ENCODE data around the gene GFRA3.

GFRA3 gene

GRCh38 chr5:138224712-138225111, 49.7 kb downstream of the GFRA3 start:
- TF ChIP-seq GABPA (IDR thresholded peaks at IDR 0.05; ENCODE audit: low read depth) (no peak), CTCF (IDR thresholded peaks at IDR 0.05; ENCODE audit: insufficient read depth, low read length) (no peak), POLR2AphosphoS5 (IDR thresholded peaks at IDR 0.05; ENCODE audit: low read depth) (no peak), REST (IDR thresholded peaks at IDR 0.05; ENCODE audit: insufficient replicate concordance, low read depth) (no peak), SPI1 (IDR thresholded peaks at IDR 0.05; ENCODE audit: borderline replicate concordance, low read depth) (no peak)
- Histone ChIP-seq H3K4me3 (replicated peaks; ENCODE audit: insufficient read depth, low read length) (no peak overlapping the region), H3K27ac (replicated peaks) (no peak overlapping the region), H3K27me3 (ENCODE audit: insufficient read depth, poor library complexity, severe bottlenecking) (no peaks in the 10 kb centered on the region)
- no peak for DNase-seq (ENCODE audit: low read depth in 1 of 2, low spot score in 1 of 2)

- Histone ChIP-seq H3K27ac (replicated peaks) (no peak overlapping the region), H3K4me3 (replicated peaks; ENCODE audit: insufficient read depth, low read length) (no peak overlapping the region)
- TF ChIP-seq REST (IDR thresholded peaks at IDR 0.05; ENCODE audit: insufficient replicate concordance, low read depth): no peak
- TF ChIP-seq POLR2AphosphoS5 (IDR thresholded peaks at IDR 0.05; ENCODE audit: low read depth): no peak
- no peak for TF ChIP-seq SPI1 (IDR thresholded peaks at IDR 0.05; ENCODE audit: borderline replicate concordance, low read depth)
Observed at GRCh38 chr5:138223532-138223931, 50.9 kb downstream of the GFRA3 start.

GRCh38 chr5:138216799-138217198, 57.6 kb downstream of the GFRA3 start:
- H3K4me3 ChIP-seq (replicated peaks; ENCODE audit: insufficient read depth, low read length): no peak overlapping the region
- no peak for TF ChIP-seq POLR2AphosphoS5 (IDR thresholded peaks at IDR 0.05; ENCODE audit: low read depth)
- no peak for TF ChIP-seq SPI1 (IDR thresholded peaks at IDR 0.05; ENCODE audit: borderline replicate concordance, low read depth)
- TF ChIP-seq CTCF (IDR thresholded peaks at IDR 0.05; ENCODE audit: insufficient read depth, low read length): no peak
- TF ChIP-seq GABPA (IDR thresholded peaks at IDR 0.05; ENCODE audit: low read depth): no peak
- no peak for TF ChIP-seq REST (IDR thresholded peaks at IDR 0.05; ENCODE audit: insufficient replicate concordance, low read depth)
- no peak overlapping the region for H3K27ac ChIP-seq (replicated peaks)
- no peak for DNase-seq (ENCODE audit: low read depth in 1 of 2, low spot score in 1 of 2)
- no peaks in the 10 kb centered on the region for H3K27me3 ChIP-seq (ENCODE audit: insufficient read depth, poor library complexity, severe bottlenecking)

More at GRCh38 chr5:138223532-138223931, 50.9 kb downstream of the GFRA3 start:
- no peak for DNase-seq (ENCODE audit: low read depth in 1 of 2, low spot score in 1 of 2)
- no peaks in the 10 kb centered on the region for H3K27me3 ChIP-seq (ENCODE audit: insufficient read depth, poor library complexity, severe bottlenecking)
